ENCODE measurements around the gene GRIA4.

The GRIA4 gene

DNA sequence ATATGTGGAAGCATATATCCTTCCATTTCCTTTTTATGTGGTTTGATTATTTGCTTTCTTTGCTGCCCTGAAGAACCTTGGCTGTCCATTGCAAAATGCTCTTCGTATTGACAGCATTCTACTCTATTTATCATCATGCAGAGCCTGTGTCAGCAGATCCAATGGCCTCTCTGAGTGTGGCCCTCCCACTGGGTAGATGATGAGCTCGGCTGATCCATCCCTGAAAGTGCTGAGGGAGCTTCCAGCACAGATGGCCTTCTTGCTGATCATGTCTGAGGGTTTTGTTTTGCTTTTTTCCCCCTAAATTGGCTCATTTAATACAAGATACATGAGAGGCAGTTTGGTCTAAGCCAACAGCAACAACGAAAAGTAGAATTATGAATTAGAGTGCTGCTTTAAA is 181.0 kb downstream of the GRIA4 start:
- DNase-seq: no peak

- DNase-seq: no peak
These were observed 183.2 kb downstream of the GRIA4 start for GRCh38 chr11:105793092-105793491.

DNA sequence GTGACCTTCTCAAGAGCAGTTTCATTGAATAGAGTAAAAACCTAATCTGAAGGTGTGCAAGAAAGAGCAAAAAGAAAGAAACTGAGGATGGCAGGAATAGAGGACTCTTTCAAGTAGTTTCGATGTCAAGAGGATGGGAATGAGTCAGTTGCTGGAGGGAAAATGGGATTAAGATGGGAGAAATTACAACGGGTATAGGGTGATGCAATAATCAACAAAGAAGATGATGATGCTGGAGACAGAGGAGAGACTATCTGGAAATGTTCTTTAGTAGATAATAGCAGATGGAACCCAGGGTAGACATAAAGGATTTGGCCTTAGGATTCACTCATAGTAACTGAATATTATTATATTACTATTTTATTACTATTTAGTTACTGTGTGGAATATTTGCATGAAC is 189.4 kb downstream of the GRIA4 start:
- DNase-seq: no peak

GRCh38 chr11:105799728-105800462 is 190.0 kb downstream of the GRIA4 start:
- no peak for DNase-seq

GRCh38 chr11:105802390-105802789 is 192.5 kb downstream of the GRIA4 start:
- DNase-seq: no peak

- DNase-seq: no peak
These were observed 201.4 kb downstream of the GRIA4 start for GRCh38 chr11:105811242-105811641.

DNA sequence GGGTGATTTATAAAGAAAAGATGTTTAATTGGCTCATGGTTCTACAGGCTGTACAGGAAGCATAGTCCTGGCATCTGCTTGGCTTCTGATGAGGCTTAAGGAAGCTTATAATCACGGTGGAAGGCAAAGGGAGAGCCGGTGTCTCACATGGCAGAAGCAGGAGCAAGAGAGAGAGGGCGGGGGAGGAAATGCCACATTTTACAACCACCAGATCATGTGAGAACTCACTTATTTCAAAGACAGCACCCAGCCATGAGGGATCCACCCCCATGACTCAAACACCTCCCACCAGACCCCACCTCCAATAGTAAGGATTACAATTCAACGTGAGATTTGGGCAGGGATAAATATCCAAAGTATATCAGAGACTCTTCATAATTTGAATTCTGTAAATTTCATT is 211.5 kb downstream of the GRIA4 start:
- no peak for DNase-seq

GRCh38 chr11:105821781-105822180 is 211.9 kb downstream of the GRIA4 start:
- no peak for DNase-seq

- no peak for DNase-seq
These were observed 213.7 kb downstream of the GRIA4 start for GRCh38 chr11:105823495-105824033.

- DNase-seq: no peak
These were observed 214.7 kb downstream of the GRIA4 start for GRCh38 chr11:105824457-105825013.

DNA sequence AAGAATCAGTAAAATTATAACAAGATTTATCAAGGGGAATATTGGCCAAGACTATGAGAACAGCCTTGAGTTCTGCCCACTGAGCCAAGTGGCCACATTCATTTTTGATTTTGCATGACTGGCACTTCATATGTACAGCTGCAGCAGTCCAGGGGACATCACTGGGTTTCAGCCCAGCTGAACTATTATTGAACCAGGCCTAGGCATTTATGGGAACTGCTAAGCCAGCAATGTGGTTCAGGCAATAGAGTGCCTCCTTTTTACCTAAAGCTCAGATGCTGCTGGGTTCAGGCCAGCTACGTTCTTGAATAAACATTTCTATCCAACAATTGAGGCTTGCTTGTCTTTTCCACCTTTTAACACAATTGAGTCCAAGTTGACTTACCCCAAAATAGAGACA is 215.3 kb downstream of the GRIA4 start:
- no peak for DNase-seq

GRCh38 chr11:105827906-105828305 is 218.0 kb downstream of the GRIA4 start:
- DNase-seq: no peak

- no peak for DNase-seq
These were observed 219.2 kb downstream of the GRIA4 start for GRCh38 chr11:105829084-105829483.

DNA sequence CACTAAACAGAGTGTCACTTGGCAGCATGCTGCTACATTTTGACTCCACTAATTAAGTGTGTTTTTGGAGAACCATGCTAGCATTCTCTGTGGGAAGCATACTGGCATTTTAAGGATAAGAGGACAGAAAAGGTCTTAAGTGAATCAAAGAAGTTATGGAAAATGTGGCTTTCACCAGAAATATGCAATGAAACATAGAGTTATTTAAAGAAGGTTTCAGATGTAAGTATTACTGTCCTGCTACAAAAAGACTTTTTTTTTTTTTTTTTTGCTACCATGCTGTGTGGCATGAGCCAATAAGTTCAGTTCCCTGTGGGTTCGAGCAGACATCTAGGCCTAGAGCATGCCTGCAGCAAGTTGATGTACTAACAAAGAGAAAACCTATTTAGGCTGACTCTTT is 224.6 kb downstream of the GRIA4 start:
- no peak for DNase-seq

DNA sequence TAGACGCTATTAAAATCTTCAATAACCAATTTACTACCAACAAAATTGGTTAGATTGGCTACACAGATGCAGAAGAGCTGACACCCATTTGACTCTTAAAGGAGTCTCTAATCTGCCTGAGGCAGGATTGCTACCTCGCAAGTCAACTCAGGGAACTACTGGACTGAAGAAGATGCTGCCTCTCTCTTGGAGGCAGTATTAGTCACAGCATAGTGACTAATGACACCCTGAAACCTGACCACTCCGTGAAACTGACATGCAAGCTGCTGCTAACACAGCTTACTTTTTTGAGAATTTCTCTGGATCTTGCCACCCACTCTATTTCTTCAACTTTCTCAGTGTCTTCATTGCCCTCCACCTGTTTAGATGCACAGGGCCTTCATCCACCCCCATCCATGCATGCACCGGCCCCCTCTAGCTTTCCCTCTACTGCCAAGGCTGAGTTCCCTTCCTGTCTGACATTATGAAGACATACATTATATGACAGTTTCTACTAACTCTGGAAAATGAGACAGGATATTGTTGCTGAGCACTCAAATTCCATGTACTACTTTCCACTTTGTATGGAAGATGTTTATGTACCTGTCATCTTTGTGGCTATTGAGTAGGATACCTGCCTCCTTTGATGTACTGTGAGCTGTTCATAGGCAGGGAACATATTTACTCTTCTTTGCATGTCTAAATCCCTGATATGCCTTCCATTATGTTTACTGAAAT is 229.0 kb downstream of the GRIA4 start:
- DNase-seq: no peak

DNA sequence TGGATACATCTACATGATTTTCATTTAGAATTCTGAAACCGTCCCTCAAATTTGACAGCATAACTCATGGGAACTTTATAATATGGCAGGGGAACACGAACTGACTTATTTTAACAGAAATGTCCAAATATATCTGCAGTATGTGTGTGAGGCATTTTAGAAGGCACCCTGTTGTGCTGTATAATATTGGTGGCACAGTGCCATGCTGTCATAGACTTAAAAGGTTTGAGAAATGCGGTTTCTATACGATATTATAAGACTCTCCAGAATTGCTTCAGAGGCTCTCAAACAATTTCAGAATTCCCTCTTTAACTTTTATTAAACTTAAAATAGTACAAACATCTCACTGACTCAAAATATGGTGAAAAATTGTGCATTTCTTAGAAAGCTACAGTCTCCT is 230.5 kb downstream of the GRIA4 start:
- DNase-seq: no peak

DNA sequence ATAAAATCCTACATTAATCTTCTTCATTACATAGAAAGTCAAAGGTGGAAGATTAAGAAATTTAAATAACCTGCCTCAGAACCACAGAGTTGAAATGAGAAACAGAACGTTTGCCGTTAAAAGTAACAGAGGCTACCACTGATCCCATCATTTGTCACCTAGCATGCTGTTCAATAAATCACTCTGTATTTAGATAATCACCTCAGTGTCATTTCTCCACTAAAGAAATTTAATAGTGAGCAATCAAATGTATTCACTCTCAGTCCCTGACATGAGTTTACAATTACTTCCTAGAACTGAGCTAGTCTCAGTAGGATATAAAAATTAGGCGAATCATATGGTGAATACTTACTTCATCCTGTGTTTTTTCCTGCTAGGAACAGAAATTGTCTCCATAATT is 242.5 kb downstream of the GRIA4 start:
- no peak for DNase-seq

GRCh38 chr11:105854269-105854668 is 244.4 kb downstream of the GRIA4 start:
- no peak for DNase-seq

DNA sequence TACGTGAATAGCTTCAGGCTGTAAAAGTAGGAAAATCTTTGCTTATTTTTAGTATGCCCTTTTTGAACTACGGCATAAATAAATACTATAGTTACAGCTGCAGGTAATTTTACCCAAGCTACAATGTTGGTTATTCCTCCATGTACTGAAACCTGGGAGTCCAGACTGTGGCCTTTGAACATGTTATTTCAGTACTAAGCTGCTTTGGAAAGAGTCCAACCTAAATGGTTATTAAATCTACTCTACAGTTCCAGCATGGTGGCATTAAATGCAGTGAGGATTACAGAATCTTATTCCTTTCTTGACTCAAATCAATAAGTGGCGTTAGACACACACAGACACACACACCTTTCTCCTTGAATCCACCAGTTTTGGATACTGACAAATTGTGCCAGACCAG is 247.1 kb downstream of the GRIA4 start:
- no peak for DNase-seq

- DNase-seq: no peak
These were observed 247.9 kb downstream of the GRIA4 start for GRCh38 chr11:105857728-105858127.

DNA sequence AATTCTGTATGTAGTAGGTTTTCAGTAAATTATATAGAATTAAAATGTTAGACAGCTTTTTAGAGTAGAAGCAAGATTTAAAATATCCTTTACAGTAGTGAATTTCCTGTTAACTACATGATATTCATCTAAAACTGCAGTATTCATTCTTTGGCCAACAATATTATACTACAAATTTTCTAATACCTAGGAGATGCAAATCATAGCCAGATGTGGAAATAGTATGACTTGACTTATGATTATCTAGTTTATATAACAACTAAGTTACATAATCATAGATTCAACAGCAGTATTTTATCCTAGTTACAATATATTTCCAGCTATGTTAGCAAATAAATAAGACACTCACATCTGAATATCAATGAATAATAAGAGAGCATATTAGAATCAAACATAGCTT is 249.0 kb downstream of the GRIA4 start:
- DNase-seq: no peak

DNA sequence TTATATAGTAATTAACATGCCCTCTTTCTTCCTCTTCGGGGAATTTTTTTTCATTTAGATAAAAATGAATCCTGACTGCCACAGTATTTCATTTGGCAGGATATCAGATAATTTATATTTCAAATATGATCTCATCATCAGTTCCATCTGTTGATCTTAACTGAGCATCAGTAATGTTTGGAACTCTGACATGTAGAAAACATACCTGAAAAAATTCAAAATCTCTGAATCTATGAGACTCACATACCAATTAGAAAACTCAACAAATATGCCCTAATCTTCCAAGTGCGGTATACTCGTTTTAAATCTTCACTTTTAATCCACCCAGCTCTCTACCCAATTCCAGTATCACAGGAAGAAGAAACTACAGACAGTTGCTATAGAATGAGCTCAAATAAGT is 250.2 kb downstream of the GRIA4 start:
- no peak for DNase-seq

- peak; percentile 21 for DNase-seq
These were observed 251.4 kb downstream of the GRIA4 start for GRCh38 chr11:105861225-105861624.

- peak; percentile 63 for DNase-seq
These were observed 253.0 kb downstream of the GRIA4 start for GRCh38 chr11:105862736-105863367.

Measured in NCI-H345 (cell line).